Panc1 (cell line): ENCODE data around the gene PCDH18. TPM values are rescaled to one million over a fixed set of nuclear protein-coding genes. Genes with fewer than 3 reads are reported as not detected.

Experiments
- ATAC-seq: fragments of 200-7000 bp; cut with Tn5 transposase; 2 replicates; pipeline ENCODE4 v1.9.1; 2020; ENCODE audit warnings: mild to moderate bottlenecking, moderate library complexity
- Bru-seq: library from RNA; stranded (reverse); fragments of 400-500 nt; gene quantifications from one replicate; lab custom pipeline; 2021; lab: Mats Ljungman, UMichigan
- BruChase-seq, 2 experiments: library from RNA; stranded (reverse); fragments of 400-500 nt; gene quantifications; one replicate each; lab custom pipeline; 2021; lab: Mats Ljungman, UMichigan
- BruUV-seq: library from RNA; stranded (reverse); fragments of 400-500 nt; replicated peaks from 2 replicates; lab custom pipeline; 2021; lab: Mats Ljungman, UMichigan
- CTCF ChIA-PET: fragments of 300-600 bp; sonication (Branson Sonifier 250); formaldehyde crosslinking; loops from one replicate; lab custom pipeline; 2022; ENCODE audit warnings: antibody characterized with exemption; lab: Charles Lee
- POLR2A ChIA-PET: fragments of 300-600 bp; sonication (Branson Sonifier 250); formaldehyde crosslinking; loops from one replicate; lab custom pipeline; 2022; ENCODE audit warnings: antibody characterized with exemption; lab: Charles Lee
- DNase-seq: peaks from one replicate; pipeline ENCODE4 v3.0.0-alpha.2; 2010; ENCODE audit warnings: low read depth, low spot score
- H3K27ac ChIP-seq: 2 replicates; pipeline ENCODE4 v1.5.1; 2011; ENCODE audit warnings: mild to moderate bottlenecking, low read length, inconsistent platforms
- H3K27me3 ChIP-seq: fragments of 200-500 bp; sonication (Bioruptor generic); 2 replicates; pipeline ENCODE4 v1.6.0; 2014; ENCODE audit warnings: low read length, inconsistent platforms; ENCODE audit not compliant: control insufficient read depth, insufficient read depth
- H3K36me3 ChIP-seq: fragments of 200-500 bp; sonication (Bioruptor generic); 2 replicates; pipeline ENCODE4 v1.5.1; 2014; ENCODE audit warnings: inconsistent platforms, mild to moderate bottlenecking, low read length, moderate library complexity; ENCODE audit not compliant: control insufficient read depth, insufficient read depth
- H3K4me1 ChIP-seq: 2 replicates; pipeline ENCODE4 v1.5.1; 2011; ENCODE audit warnings: inconsistent platforms, mild to moderate bottlenecking, low read length, moderate library complexity; ENCODE audit not compliant: control insufficient read depth, insufficient read depth
- H3K4me3 ChIP-seq, 2 experiments: 2 replicates each; pipeline ENCODE4 v1.5.1; 2011 to 2012; ENCODE audit warnings: low read depth in 2 of 2, low read length in 2 of 2, mild to moderate bottlenecking in 2 of 2, inconsistent platforms in 1 of 2, moderate library complexity in 1 of 2
- H3K9me3 ChIP-seq: fragments of 200-500 bp; sonication (Bioruptor generic); 2 replicates; pipeline ENCODE4 v1.5.1; 2014; ENCODE audit warnings: low read depth, mild to moderate bottlenecking, inconsistent platforms, low read length, moderate library complexity; ENCODE audit not compliant: control insufficient read depth, insufficient read depth
- POLR2AphosphoS5 ChIP-seq: IDR thresholded peaks from 2 replicates; pipeline ENCODE4 v1.6.1; 2012; ENCODE audit warnings: mild to moderate bottlenecking, low read depth, low read length, moderate library complexity
- SIN3A ChIP-seq: IDR thresholded peaks from 2 replicates; pipeline ENCODE4 v1.6.1; 2012; ENCODE audit warnings: low read depth, mild to moderate bottlenecking, low read length, moderate library complexity, borderline replicate concordance; ENCODE audit not compliant: insufficient read depth
- TCF7L2 ChIP-seq: IDR thresholded peaks from 2 replicates; pipeline ENCODE4 v1.6.1; 2011; ENCODE audit warnings: mild to moderate bottlenecking, low read depth, low read length, inconsistent platforms
- in situ Hi-C: cut with HindIII; loops from 2 replicates; pipeline ENCODE4 v1.10.0; 2016; ENCODE audit warnings: low sequenced_read_pairs, low pct_unique_long_range_greater_than_20kb
- intact Hi-C: fragments of 100-400 bp; cut with micrococcal nuclease; formaldehyde crosslinking; loops from one replicate; pipeline ENCODE4 v1.10.0; 2022; ENCODE audit not compliant: unreplicated experiment
- long read RNA-seq: library from polyadenylated mRNA; unstranded; transcript quantifications from one replicate; pipeline ENCODE4 v2.0.0, GENCODE V29; 2021; ENCODE audit not compliant: unreplicated experiment
- polyA plus RNA-seq: library from polyadenylated mRNA; unstranded; fragments of >200 nt; gene quantifications from one replicate; pipeline ENCODE4 v1.2.1, GENCODE V29; 2012; ENCODE audit warnings: missing spikeins; ENCODE audit not compliant: insufficient read length
- total RNA-seq: library from RNA; stranded (reverse); gene quantifications from one replicate; pipeline ENCODE4 v1.2.1, GENCODE V29; 2021; ENCODE audit not compliant: unreplicated experiment
- TF ChIP-seq, protein P1 (sequence below): fragments of 450-650 bp; IDR thresholded peaks from 2 replicates; pipeline ENCODE4 v1.5.1; 2017; ENCODE audit warnings: mild to moderate bottlenecking
- TF ChIP-seq, protein P2 (sequence below), 2 experiments: IDR thresholded peaks; 2 replicates each; pipeline ENCODE4 v1.6.1; 2011 to 2012; ENCODE audit warnings: low read depth in 2 of 2, control low read depth in 1 of 2, low read length in 1 of 2, mild to moderate bottlenecking in 1 of 2, moderate library complexity in 1 of 2; ENCODE audit not compliant: insufficient read depth in 1 of 2

Gene PCDH18, protein sequence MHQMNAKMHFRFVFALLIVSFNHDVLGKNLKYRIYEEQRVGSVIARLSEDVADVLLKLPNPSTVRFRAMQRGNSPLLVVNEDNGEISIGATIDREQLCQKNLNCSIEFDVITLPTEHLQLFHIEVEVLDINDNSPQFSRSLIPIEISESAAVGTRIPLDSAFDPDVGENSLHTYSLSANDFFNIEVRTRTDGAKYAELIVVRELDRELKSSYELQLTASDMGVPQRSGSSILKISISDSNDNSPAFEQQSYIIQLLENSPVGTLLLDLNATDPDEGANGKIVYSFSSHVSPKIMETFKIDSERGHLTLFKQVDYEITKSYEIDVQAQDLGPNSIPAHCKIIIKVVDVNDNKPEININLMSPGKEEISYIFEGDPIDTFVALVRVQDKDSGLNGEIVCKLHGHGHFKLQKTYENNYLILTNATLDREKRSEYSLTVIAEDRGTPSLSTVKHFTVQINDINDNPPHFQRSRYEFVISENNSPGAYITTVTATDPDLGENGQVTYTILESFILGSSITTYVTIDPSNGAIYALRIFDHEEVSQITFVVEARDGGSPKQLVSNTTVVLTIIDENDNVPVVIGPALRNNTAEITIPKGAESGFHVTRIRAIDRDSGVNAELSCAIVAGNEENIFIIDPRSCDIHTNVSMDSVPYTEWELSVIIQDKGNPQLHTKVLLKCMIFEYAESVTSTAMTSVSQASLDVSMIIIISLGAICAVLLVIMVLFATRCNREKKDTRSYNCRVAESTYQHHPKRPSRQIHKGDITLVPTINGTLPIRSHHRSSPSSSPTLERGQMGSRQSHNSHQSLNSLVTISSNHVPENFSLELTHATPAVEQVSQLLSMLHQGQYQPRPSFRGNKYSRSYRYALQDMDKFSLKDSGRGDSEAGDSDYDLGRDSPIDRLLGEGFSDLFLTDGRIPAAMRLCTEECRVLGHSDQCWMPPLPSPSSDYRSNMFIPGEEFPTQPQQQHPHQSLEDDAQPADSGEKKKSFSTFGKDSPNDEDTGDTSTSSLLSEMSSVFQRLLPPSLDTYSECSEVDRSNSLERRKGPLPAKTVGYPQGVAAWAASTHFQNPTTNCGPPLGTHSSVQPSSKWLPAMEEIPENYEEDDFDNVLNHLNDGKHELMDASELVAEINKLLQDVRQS
- total RNA-seq (10.8 TPM), Bru-seq, nascent RNA (percentile 70 among the genes with signal in this experiment), BruChase-seq, experiment 1, labeled RNA remaining after a 2-hour chase (percentile 84 among the genes with signal in this experiment), BruChase-seq, experiment 2, labeled RNA remaining after a 6-hour chase (percentile 52 among the genes with signal in this experiment)
- 10.2 TPM for polyA plus RNA-seq
- long read RNA-seq, full-length matches to known transcripts = 15 of 17 reads
- long read RNA-seq, partial matches to known transcripts = 1 of 17 reads
- long read RNA-seq, other reads (novel, unspliced or antisense) = 1 of 17 reads

DNA sequence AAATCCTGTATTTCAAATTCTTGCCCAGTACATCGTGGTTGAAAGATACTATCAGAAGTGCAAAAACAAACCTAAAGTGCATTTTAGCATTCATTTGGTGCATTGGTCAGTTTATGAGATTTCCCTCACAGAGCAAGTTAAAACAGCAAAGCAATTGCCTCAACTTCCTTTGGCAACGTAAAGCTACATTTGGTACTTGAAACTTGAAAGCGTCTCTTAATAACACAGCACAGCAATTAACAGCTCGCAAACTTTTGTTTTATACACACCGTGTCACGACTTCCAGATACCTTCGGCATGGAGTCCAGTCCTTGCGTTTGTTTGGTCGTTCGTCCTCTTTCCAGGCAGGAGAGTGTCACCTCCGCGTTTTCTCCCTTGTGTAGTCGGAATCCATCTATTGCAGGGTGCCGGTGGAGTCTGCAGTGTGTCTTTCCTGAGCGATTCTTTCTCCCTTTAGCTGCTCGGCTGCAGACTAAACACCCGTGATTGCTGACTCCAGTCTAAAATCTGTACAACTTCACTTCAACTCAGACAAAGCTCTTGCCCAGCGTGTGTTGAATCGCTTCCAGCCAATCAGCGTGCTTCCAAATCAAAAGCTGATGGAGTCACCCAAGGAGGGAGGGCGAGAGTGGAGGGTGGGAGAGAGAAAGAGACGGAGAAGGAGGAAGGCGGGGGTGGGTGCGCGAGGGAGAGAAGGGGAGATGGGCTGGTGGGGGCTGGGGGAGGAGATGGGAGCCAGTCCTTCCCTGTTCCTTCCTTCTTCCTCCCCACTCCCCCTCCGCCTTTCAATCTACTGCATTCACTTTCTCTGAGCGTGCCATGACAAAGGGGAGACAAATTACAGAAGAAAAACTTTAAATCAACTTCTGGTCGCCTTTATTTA is at the start of gene PCDH18:
Gene PCDH18, minus strand, starts transcription at position 509 of the 883 bp plus-strand sequence. Its CDS starts 406 bp downstream, at position 103.
- TSS peak; percentile 83 for BruUV-seq
- ATAC-seq (peak; percentile 89), DNase-seq (no peak)
- Histone ChIP-seq H3K36me3 (no peaks in the 10 kb centered on the region), H3K4me3 (peak within 1 kb of the TSS; percentile 72 to 76), H3K4me1 (peaks cover 3% of the 10 kb centered on the region), H3K27ac (peak within 1 kb of the TSS; percentile 87), H3K27me3 (no peaks in the 10 kb centered on the region), H3K9me3 (no peaks in the 10 kb centered on the region)
- in situ Hi-C loops = no loop called here
- TF ChIP-seq POLR2AphosphoS5 (no peak), SIN3A (no peak), TCF7L2 (no peak; the same call in 1 of the 2 replicates)
- TF ChIP-seq, protein P1, sequence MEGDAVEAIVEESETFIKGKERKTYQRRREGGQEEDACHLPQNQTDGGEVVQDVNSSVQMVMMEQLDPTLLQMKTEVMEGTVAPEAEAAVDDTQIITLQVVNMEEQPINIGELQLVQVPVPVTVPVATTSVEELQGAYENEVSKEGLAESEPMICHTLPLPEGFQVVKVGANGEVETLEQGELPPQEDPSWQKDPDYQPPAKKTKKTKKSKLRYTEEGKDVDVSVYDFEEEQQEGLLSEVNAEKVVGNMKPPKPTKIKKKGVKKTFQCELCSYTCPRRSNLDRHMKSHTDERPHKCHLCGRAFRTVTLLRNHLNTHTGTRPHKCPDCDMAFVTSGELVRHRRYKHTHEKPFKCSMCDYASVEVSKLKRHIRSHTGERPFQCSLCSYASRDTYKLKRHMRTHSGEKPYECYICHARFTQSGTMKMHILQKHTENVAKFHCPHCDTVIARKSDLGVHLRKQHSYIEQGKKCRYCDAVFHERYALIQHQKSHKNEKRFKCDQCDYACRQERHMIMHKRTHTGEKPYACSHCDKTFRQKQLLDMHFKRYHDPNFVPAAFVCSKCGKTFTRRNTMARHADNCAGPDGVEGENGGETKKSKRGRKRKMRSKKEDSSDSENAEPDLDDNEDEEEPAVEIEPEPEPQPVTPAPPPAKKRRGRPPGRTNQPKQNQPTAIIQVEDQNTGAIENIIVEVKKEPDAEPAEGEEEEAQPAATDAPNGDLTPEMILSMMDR = no peak
- TF ChIP-seq, protein P2, sequence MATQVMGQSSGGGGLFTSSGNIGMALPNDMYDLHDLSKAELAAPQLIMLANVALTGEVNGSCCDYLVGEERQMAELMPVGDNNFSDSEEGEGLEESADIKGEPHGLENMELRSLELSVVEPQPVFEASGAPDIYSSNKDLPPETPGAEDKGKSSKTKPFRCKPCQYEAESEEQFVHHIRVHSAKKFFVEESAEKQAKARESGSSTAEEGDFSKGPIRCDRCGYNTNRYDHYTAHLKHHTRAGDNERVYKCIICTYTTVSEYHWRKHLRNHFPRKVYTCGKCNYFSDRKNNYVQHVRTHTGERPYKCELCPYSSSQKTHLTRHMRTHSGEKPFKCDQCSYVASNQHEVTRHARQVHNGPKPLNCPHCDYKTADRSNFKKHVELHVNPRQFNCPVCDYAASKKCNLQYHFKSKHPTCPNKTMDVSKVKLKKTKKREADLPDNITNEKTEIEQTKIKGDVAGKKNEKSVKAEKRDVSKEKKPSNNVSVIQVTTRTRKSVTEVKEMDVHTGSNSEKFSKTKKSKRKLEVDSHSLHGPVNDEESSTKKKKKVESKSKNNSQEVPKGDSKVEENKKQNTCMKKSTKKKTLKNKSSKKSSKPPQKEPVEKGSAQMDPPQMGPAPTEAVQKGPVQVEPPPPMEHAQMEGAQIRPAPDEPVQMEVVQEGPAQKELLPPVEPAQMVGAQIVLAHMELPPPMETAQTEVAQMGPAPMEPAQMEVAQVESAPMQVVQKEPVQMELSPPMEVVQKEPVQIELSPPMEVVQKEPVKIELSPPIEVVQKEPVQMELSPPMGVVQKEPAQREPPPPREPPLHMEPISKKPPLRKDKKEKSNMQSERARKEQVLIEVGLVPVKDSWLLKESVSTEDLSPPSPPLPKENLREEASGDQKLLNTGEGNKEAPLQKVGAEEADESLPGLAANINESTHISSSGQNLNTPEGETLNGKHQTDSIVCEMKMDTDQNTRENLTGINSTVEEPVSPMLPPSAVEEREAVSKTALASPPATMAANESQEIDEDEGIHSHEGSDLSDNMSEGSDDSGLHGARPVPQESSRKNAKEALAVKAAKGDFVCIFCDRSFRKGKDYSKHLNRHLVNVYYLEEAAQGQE (IDR thresholded peaks at IDR 0.05; ENCODE audit: insufficient read depth in 1 of 2, low read depth in 2 of 2, low read length in 1 of 2) = no peak
- CTCF ChIA-PET = interaction anchor here (0.5 to 1.3 kb wide), 2 partner anchors 408 to 761 kb away, joined by 4 read pairs; no protein-coding TSS in a partner anchor
- intact Hi-C loops = loop anchor here (10.0 kb wide), 1 partner anchor 407 kb away; no protein-coding TSS in a partner anchor
- POLR2A ChIA-PET = no interaction called here
